Gastroesophageal sphincter (tissue), 3 donors: ENCODE results near the gene RAET1L.

ENCODE experiments used
- CTCF ChIP-seq, 4 experiments: fragments of 200-600 bp in 2 of 4; fragments of 450-650 bp in 2 of 4; sonication (generic) in 1 of 4; IDR thresholded peaks; one replicate each; pipeline ENCODE4 v1.5.1; 2017 to 2019; ENCODE audit warnings: antibody characterized with exemption in 4 of 4, mild to moderate bottlenecking in 2 of 4, moderate library complexity in 2 of 4
- EP300 ChIP-seq: sonication (generic); formaldehyde crosslinking; IDR thresholded peaks from one replicate; pipeline ENCODE4 v1.6.1; 2017; ENCODE audit warnings: antibody characterized with exemption, mild to moderate bottlenecking
- POLR2A ChIP-seq, 2 donors: fragments of 450-650 bp; IDR thresholded peaks; one replicate each; pipeline ENCODE4 v1.6.1; 2017; ENCODE audit warnings: antibody characterized with exemption in 2 of 2, mild to moderate bottlenecking in 2 of 2, moderate library complexity in 1 of 2

DNA sequence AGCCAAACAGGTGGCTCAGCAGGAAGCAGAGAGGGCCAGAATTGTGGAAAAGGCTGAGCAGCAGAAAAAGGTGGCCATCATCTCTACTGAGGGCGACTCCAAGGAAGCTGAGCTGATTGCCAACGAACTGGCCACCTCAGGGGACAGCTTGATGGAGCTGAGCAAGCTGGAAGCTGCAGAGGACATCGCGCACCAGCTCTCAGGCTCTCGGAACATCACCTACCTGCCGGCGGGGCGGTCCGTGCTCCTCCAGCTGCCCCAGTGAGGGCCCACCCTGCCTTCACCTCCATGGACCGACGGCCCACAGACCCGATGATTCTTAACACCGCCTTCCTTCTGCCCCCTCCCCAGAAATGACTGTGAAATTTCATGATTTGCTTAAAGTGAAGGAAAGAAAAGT, 17.8 kb upstream of the RAET1L start:
- TF ChIP-seq POLR2A (IDR thresholded peaks at IDR 0.05) = no peak
- no peak for TF ChIP-seq EP300
- TF ChIP-seq CTCF (IDR thresholded peaks at IDR 0.05) = no peak
